Right atrium auricular region (tissue), 2 donors: Measurements from ENCODE around the gene LARP4B. TPM values are rescaled to one million over a fixed set of nuclear protein-coding genes. Genes with fewer than 3 reads are reported as not detected.

Experiments
- DNase-seq: peaks from one replicate; pipeline ENCODE4 v3.0.0-alpha.2; 2019; ENCODE audit warnings: low spot score
- H3K27ac ChIP-seq, 2 donors: fragments of 200-600 bp; sonication (generic); 1 replicate in 1 of 2; 2 replicates in 1 of 2; pipeline ENCODE4 v1.5.1; 2016 to 2019
- H3K27me3 ChIP-seq, 2 donors: fragments of 200-600 bp; sonication (generic); one replicate each; pipeline versions ENCODE4 v1.5.1 to v1.6.0; 2017 to 2019
- H3K36me3 ChIP-seq: fragments of 200-600 bp; sonication (generic); one replicate; pipeline ENCODE4 v1.5.1; 2016
- H3K4me1 ChIP-seq, 2 donors: fragments of 200-600 bp; sonication (generic); one replicate each; pipeline versions ENCODE4 v1.5.1 to v1.6.0; 2017 to 2019
- H3K4me3 ChIP-seq, 2 donors: fragments of 200-600 bp; sonication (generic); 1 replicate in 1 of 2; 2 replicates in 1 of 2; pipeline ENCODE4 v1.5.1; 2017 to 2019; ENCODE audit warnings: mild to moderate bottlenecking in 1 of 2, moderate library complexity in 1 of 2
- H3K9me3 ChIP-seq, 2 donors: fragments of 200-600 bp; sonication (generic); one replicate each; pipeline ENCODE4 v1.5.1; 2019
- CTCF ChIP-seq, 2 donors: fragments of 200-600 bp; sonication (generic); IDR thresholded peaks; one replicate each; pipeline ENCODE4 v1.5.1; 2019; ENCODE audit warnings: antibody characterized with exemption in 2 of 2
- total RNA-seq, 2 donors: library from RNA; depleted of rRNA; stranded (reverse); fragments of >200 nt; gene quantifications; one replicate each; pipeline ENCODE4 v1.1.0, GENCODE V29; 2016

LARP4B gene
- total RNA-seq, 2 donors from 2014 or later: 24.2 to 26.1 TPM

- no peak for DNase-seq
- H3K27me3 ChIP-seq: no peaks in the 10 kb centered on the region
- peaks cover 14% of the 10 kb centered on the region for H3K36me3 ChIP-seq
- no peak overlapping the region for H3K4me3 ChIP-seq
- TF ChIP-seq CTCF (IDR thresholded peaks at IDR 0.05): no peak
- H3K4me1 ChIP-seq: no peaks in the 10 kb centered on the region
- H3K27ac ChIP-seq: no peak overlapping the region
- H3K9me3 ChIP-seq: no peaks in the 10 kb centered on the region
Observed at GRCh38 chr10:856416-857157, 74.9 kb downstream of the LARP4B start.

GRCh38 chr10:855671-856070 is 75.8 kb downstream of the LARP4B start:
- no peaks in the 10 kb centered on the region for H3K27me3 ChIP-seq
- peaks cover 14% of the 10 kb centered on the region for H3K36me3 ChIP-seq
- H3K27ac ChIP-seq: no peak overlapping the region
- no peak for TF ChIP-seq CTCF (IDR thresholded peaks at IDR 0.05)
- H3K9me3 ChIP-seq: peaks cover 0 to under 1% of the 10 kb centered on the region in 2 donors
- DNase-seq: no peak
- no peak overlapping the region for H3K4me3 ChIP-seq
- H3K4me1 ChIP-seq: no peaks in the 10 kb centered on the region

GRCh38 chr10:855079-855478 is 76.4 kb downstream of the LARP4B start:
- no peak overlapping the region for H3K27ac ChIP-seq
- H3K27me3 ChIP-seq: no peaks in the 10 kb centered on the region
- DNase-seq: no peak
- H3K4me3 ChIP-seq: no peak overlapping the region
- peaks cover 0 to 6% of the 10 kb centered on the region in 2 donors for H3K9me3 ChIP-seq
- no peaks in the 10 kb centered on the region for H3K4me1 ChIP-seq
- TF ChIP-seq CTCF (IDR thresholded peaks at IDR 0.05): no peak
- peaks cover 14% of the 10 kb centered on the region for H3K36me3 ChIP-seq

- Histone ChIP-seq H3K36me3 (peaks cover 6% of the 10 kb centered on the region), H3K9me3 (peaks cover 0 to 10% of the 10 kb centered on the region in 2 donors)
- DNase-seq: no peak
Observed at GRCh38 chr10:853017-853416, 78.5 kb downstream of the LARP4B start.

GRCh38 chr10:852386-852785 is 79.1 kb downstream of the LARP4B start:
- Histone ChIP-seq H3K4me1 (no peaks in the 10 kb centered on the region), H3K36me3 (peaks cover 6% of the 10 kb centered on the region), H3K27me3 (no peaks in the 10 kb centered on the region), H3K27ac (no peak overlapping the region), H3K9me3 (peaks cover 0 to 10% of the 10 kb centered on the region in 2 donors), H3K4me3 (no peak overlapping the region)
- no peak for TF ChIP-seq CTCF (IDR thresholded peaks at IDR 0.05)
- no peak for DNase-seq

More at GRCh38 chr10:853017-853416, 78.5 kb downstream of the LARP4B start:
- Histone ChIP-seq H3K4me3 (no peak overlapping the region), H3K4me1 (no peaks in the 10 kb centered on the region), H3K27ac (no peak overlapping the region), H3K27me3 (no peaks in the 10 kb centered on the region)
- TF ChIP-seq CTCF (IDR thresholded peaks at IDR 0.05): no peak

- Histone ChIP-seq H3K36me3 (peaks cover 6% of the 10 kb centered on the region), H3K4me3 (no peak overlapping the region), H3K27ac (no peak overlapping the region), H3K9me3 (peaks cover 0 to 10% of the 10 kb centered on the region in 2 donors), H3K4me1 (peaks cover 0 to under 1% of the 10 kb centered on the region in 2 donors), H3K27me3 (no peaks in the 10 kb centered on the region)
- DNase-seq: no peak
- no peak for TF ChIP-seq CTCF (IDR thresholded peaks at IDR 0.05)
Observed at GRCh38 chr10:851901-852300, 79.6 kb downstream of the LARP4B start.
